WTC11 (cell line): ENCODE data around the gene LDLRAD4. TPM values are rescaled to one million over a fixed set of nuclear protein-coding genes. Genes with fewer than 3 reads are reported as not detected.

ENCODE experiments used
- ATAC-seq: fragments of 200-7000 bp; cut with Tn5 transposase; 2 replicates; pipeline ENCODE4 v1.10.0; 2021; ENCODE audit warnings: mild to moderate bottlenecking, moderate library complexity
- CTCF ChIA-PET: fragments of 300-600 bp; sonication (Branson Sonifier 250); formaldehyde crosslinking; loops from one replicate; lab custom pipeline; 2021; ENCODE audit warnings: antibody characterized with exemption; lab: Charles Lee
- POLR2A ChIA-PET: fragments of 350-600 bp; sonication (Branson Sonifier 250); formaldehyde crosslinking; loops from one replicate; lab custom pipeline; 2021; ENCODE audit warnings: antibody characterized with exemption; lab: Charles Lee
- DNase-seq: peaks from one replicate; pipeline ENCODE4 v3.0.0; 2021; ENCODE audit warnings: low spot score
- H3K27ac Mint-ChIP-seq: 2 replicates; pipeline ENCODE4 v1.8.0; 2021; ENCODE audit warnings: mixed read lengths
- H3K27me3 Mint-ChIP-seq: 2 replicates; pipeline ENCODE4 v1.8.0; 2021; ENCODE audit warnings: low read depth, mild to moderate bottlenecking, moderate library complexity, mixed read lengths
- H3K36me3 Mint-ChIP-seq: 2 replicates; pipeline ENCODE4 v1.8.0; 2021; ENCODE audit warnings: mixed read lengths
- H3K4me1 Mint-ChIP-seq: 2 replicates; pipeline ENCODE4 v1.8.0; 2022; ENCODE audit warnings: mixed read lengths
- H3K4me3 Mint-ChIP-seq: 2 replicates; pipeline ENCODE4 v1.8.0; 2021; ENCODE audit warnings: mild to moderate bottlenecking, moderate library complexity, mixed read lengths
- H3K9me3 Mint-ChIP-seq: 2 replicates; pipeline ENCODE4 v1.8.0; 2021; ENCODE audit warnings: mixed read lengths
- AFF4 ChIP-seq: sonication (generic); formaldehyde crosslinking; IDR thresholded peaks from 2 replicates; pipeline ENCODE4 v1.8.1; 2023; ENCODE audit warnings: mild to moderate bottlenecking, missing genetic modification reagents, borderline replicate concordance
- ATF6 ChIP-seq: sonication (generic); formaldehyde crosslinking; IDR thresholded peaks from 2 replicates; pipeline ENCODE4 v1.8.1; 2023; ENCODE audit warnings: mild to moderate bottlenecking, missing genetic modification reagents
- ELF4 ChIP-seq: sonication (generic); formaldehyde crosslinking; IDR thresholded peaks from 2 replicates; pipeline ENCODE4 v1.8.1; 2022; ENCODE audit warnings: low read depth, mild to moderate bottlenecking, moderate library complexity, missing genetic modification reagents
- FOXJ3 ChIP-seq: sonication (generic); formaldehyde crosslinking; IDR thresholded peaks from 2 replicates; pipeline ENCODE4 v1.9.0; 2021; ENCODE audit warnings: missing genetic modification reagents, mild to moderate bottlenecking, borderline replicate concordance
- FOXK1 ChIP-seq: sonication (generic); formaldehyde crosslinking; IDR thresholded peaks from 2 replicates; pipeline ENCODE4 v1.8.0; 2022; ENCODE audit warnings: mild to moderate bottlenecking, moderate library complexity, missing genetic modification reagents
- FOXP1 ChIP-seq: sonication (generic); formaldehyde crosslinking; IDR thresholded peaks from 2 replicates; pipeline ENCODE4 v1.8.0; 2022; ENCODE audit warnings: missing genetic modification reagents, mild to moderate bottlenecking, moderate library complexity, borderline replicate concordance
- FOXP4 ChIP-seq: sonication (generic); formaldehyde crosslinking; IDR thresholded peaks from 2 replicates; pipeline ENCODE4 v1.8.0; 2022; ENCODE audit warnings: mild to moderate bottlenecking, missing genetic modification reagents
- MYBL2 ChIP-seq: sonication (generic); formaldehyde crosslinking; IDR thresholded peaks from 2 replicates; pipeline ENCODE4 v1.8.1; 2023; ENCODE audit warnings: mild to moderate bottlenecking, moderate library complexity, missing genetic modification reagents
- NR2C2 ChIP-seq: sonication (generic); formaldehyde crosslinking; IDR thresholded peaks from 2 replicates; pipeline ENCODE4 v1.8.0; 2022; ENCODE audit warnings: mild to moderate bottlenecking, missing genetic modification reagents
- SMAD3 ChIP-seq: sonication (generic); formaldehyde crosslinking; IDR thresholded peaks from 2 replicates; pipeline ENCODE4 v1.8.0; 2022; ENCODE audit warnings: missing genetic modification reagents, mild to moderate bottlenecking, borderline replicate concordance
- SOX15 ChIP-seq: fragments of 250-450 bp; sonication (Bioruptor Pico); IDR thresholded peaks from 2 replicates; pipeline ENCODE4 v1.9.0; 2021; ENCODE audit warnings: mild to moderate bottlenecking
- TCF7 ChIP-seq: sonication (generic); formaldehyde crosslinking; IDR thresholded peaks from 2 replicates; pipeline ENCODE4 v1.8.0; 2022; ENCODE audit warnings: mild to moderate bottlenecking, low read depth, missing genetic modification reagents, moderate library complexity
- ZBTB43 ChIP-seq: sonication (generic); formaldehyde crosslinking; IDR thresholded peaks from 2 replicates; pipeline ENCODE4 v1.8.1; 2023; ENCODE audit warnings: mild to moderate bottlenecking, missing genetic modification reagents
- ZNF263 ChIP-seq: sonication (generic); formaldehyde crosslinking; IDR thresholded peaks from 2 replicates; pipeline ENCODE4 v1.8.1; 2022; ENCODE audit warnings: low read depth, mild to moderate bottlenecking, moderate library complexity, missing genetic modification reagents
- ZNF281 ChIP-seq: sonication (generic); formaldehyde crosslinking; IDR thresholded peaks from 2 replicates; pipeline ENCODE4 v1.8.0; 2023; ENCODE audit warnings: mild to moderate bottlenecking, missing genetic modification reagents
- ZNF512 ChIP-seq: sonication (generic); formaldehyde crosslinking; IDR thresholded peaks from 2 replicates; pipeline ENCODE4 v1.8.1; 2022; ENCODE audit warnings: missing genetic modification reagents, borderline replicate concordance
- ZNF671 ChIP-seq: fragments of 250-450 bp; sonication (Bioruptor Pico); IDR thresholded peaks from 2 replicates; pipeline ENCODE4 v1.8.0; 2021; ENCODE audit warnings: mild to moderate bottlenecking
- total RNA-seq: library from RNA; stranded (reverse); gene quantifications from 3 replicates; pipeline ENCODE4 v1.2.3, GENCODE V29; 2021

Gene LDLRAD4
- total RNA-seq, 1 experiment from 2014 or later, result 6.2 TPM

GRCh38 chr18:13192970-13193369 is 25.6 kb upstream of the LDLRAD4 start (continued):
- no peak for TF ChIP-seq ATF6 (CRISPR knock-in tag)
- TF ChIP-seq, all 79 proteins: peak for 0

- Mint-ChIP-seq H3K27me3 (no peaks in the 10 kb centered on the region; the same call in 1 of the 2 replicates), H3K4me1 (peaks cover 7% of the 10 kb centered on the region)
- ATAC-seq (no peak), DNase-seq (no peak)
- TF ChIP-seq ZBTB43 (no peak), SOX15 (CRISPR knock-in tag) (no peak), FOXJ3 (CRISPR knock-in tag) (no peak), FOXP1 (CRISPR knock-in tag) (no peak), ZNF263 (CRISPR knock-in tag) (no peak), SMAD3 (CRISPR knock-in tag) (no peak), FOXP4 (no peak), ELF4 (CRISPR knock-in tag) (no peak), ZNF671 (CRISPR knock-in tag) (no peak), NR2C2 (CRISPR knock-in tag) (no peak), FOXK1 (no peak), MYBL2 (CRISPR knock-in tag) (no peak), AFF4 (CRISPR knock-in tag) (no peak), ZNF512 (CRISPR knock-in tag) (no peak), ZNF281 (CRISPR knock-in tag) (no peak), TCF7 (CRISPR knock-in tag) (no peak)
- TF ChIP-seq, all 79 proteins: peak for 0
- H3K36me3 Mint-ChIP-seq, result peaks cover 11% of the 10 kb centered on the region
- no peak overlapping the region for H3K27ac Mint-ChIP-seq
- no peak overlapping the region for H3K4me3 Mint-ChIP-seq
- ChIA-PET POLR2A (no interaction called here), CTCF (no interaction called here)
- peaks cover 19% of the 10 kb centered on the region for H3K9me3 Mint-ChIP-seq
Observed at GRCh38 chr18:13194239-13194638, 24.3 kb upstream of the LDLRAD4 start.
